Measurements from ENCODE around the gene INPP5A.

Gene INPP5A

DNA sequence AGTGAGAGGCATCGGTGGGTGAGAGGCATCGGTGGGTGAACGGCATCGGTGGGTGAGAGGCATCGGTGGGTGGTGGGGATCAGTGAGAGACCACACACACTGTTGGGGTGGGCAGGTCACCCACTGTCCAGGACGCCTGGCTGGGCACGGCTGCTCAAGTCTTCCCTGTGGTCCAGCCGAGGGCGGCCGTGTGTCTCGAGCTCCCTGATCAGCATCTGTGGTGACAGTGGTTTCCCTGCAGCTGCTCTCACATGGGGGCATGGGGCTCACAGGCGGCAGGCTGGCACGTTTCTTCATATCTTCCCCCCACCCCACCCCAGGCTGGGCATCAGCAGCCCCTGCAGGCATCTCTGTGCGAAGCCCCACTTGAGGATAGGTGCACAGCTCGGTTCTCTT is 170.2 kb downstream of the INPP5A start:
- H3K4me3 ChIP-seq (ENCODE audit: low read length) = no peak overlapping the region
- no peak for DNase-seq (ENCODE audit: low read depth)
- TF ChIP-seq, protein P1, sequence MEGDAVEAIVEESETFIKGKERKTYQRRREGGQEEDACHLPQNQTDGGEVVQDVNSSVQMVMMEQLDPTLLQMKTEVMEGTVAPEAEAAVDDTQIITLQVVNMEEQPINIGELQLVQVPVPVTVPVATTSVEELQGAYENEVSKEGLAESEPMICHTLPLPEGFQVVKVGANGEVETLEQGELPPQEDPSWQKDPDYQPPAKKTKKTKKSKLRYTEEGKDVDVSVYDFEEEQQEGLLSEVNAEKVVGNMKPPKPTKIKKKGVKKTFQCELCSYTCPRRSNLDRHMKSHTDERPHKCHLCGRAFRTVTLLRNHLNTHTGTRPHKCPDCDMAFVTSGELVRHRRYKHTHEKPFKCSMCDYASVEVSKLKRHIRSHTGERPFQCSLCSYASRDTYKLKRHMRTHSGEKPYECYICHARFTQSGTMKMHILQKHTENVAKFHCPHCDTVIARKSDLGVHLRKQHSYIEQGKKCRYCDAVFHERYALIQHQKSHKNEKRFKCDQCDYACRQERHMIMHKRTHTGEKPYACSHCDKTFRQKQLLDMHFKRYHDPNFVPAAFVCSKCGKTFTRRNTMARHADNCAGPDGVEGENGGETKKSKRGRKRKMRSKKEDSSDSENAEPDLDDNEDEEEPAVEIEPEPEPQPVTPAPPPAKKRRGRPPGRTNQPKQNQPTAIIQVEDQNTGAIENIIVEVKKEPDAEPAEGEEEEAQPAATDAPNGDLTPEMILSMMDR (conservative IDR thresholded peaks at IDR 0.05; ENCODE audit: low read depth, low read length) = no peak

DNA sequence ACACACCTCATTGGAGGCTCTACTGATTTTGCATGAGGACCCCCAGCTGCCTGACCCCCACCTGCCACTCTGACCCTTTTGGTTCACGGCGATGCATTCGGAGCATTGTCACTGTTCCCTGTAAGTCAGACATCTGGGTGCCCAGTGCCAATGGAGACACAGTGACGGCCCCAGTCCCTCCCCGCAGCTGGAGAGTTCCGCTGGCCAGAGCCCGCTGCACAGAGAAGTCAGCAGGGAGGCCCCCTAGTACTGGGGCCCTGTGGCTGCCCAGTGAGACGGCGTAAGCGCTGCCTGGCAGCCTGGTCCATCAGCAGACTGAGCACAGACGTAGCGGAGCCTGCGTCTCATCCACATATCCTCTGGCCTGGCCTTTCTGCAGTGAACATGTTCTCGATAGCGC is 170.9 kb downstream of the INPP5A start:
- TF ChIP-seq, protein P1 (conservative IDR thresholded peaks at IDR 0.05; ENCODE audit: low read depth, low read length) = no peak
- DNase-seq (ENCODE audit: low read depth) = no peak
- no peak overlapping the region for H3K4me3 ChIP-seq (ENCODE audit: low read length)

DNA sequence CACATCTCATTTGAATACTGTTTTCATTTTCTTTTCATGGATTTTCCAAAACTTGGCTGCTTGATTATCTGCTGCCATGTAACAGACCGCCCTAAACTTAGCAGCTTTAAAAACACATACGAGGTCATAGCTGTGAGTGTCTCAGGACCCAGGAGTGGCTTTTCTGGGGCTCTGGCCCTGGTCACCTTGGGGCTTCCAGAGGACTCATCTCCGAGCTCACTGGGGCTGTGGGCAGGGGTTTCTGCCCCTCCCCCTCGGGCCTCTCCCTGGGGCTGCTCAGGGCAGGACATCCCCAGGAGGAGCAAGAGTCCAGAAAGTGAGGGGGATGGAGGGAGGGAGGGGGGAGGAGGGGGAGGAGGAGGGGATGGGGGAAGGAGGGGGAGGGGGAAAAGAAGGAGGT is 171.3 kb downstream of the INPP5A start:
- DNase-seq (ENCODE audit: low read depth) = no peak
- H3K4me3 ChIP-seq (ENCODE audit: low read length) = no peak overlapping the region
- TF ChIP-seq, protein P1 (conservative IDR thresholded peaks at IDR 0.05; ENCODE audit: low read depth, low read length) = no peak

DNA sequence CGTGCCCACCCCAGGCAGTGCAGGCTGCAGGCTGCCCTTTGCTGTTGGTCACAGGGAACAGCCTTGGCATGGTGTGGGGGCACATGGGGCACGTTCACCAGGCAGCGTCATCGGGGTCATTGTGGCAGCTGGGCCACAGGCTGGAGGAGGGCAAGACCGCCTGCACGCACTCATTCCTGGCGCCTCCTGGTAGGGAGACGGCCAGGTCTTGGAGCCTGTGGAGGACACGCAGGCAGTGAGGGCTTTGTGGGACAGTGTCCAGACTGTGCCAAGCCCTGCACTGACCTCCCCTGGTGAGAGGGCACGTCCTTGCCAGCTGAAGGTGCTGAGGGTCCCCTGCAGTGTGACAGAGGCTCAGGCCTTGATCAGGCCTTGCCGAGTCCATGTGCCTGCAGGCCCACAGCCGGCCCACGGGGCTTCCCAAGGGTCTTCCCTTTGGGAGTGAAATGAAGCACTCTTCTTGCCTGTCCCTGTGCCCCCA is 171.9 kb downstream of the INPP5A start:
- no peak for DNase-seq (ENCODE audit: low read depth)
- H3K4me3 ChIP-seq (ENCODE audit: low read length) = no peak overlapping the region
- TF ChIP-seq, protein P1 (conservative IDR thresholded peaks at IDR 0.05; ENCODE audit: low read depth, low read length) = no peak

DNA sequence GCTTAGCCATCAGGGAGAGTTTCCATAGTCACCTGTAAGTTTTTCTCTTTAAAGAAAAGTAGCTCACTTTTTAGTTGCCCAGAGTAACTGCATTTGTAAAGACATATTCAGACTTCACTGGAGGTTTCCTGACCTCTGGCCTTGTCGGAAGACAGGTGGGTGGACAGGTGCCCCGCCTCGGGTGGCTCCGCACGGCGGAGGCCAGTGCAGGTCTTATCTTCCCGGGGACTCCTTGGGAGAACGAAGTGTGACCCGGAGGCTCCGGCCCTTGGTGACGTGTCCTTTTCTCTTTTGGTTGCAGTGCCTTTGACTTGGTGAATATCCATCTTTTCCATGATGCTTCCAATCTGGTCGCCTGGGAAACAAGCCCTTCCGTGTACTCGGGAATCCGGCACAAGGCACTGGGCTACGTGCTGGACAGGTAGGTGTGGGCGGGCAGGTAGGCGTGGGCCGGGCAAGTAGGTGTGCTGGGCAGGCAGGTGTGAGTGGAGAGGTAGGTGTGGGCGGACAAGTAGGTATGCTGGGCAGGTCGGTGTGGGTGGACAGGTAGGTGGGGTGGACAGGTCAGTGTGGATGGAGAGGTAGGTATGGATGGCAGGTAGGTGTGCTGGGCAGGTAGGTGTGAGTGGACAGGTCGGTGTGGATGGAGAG is 172.6 kb downstream of the INPP5A start:
- TF ChIP-seq, protein P1 (conservative IDR thresholded peaks at IDR 0.05; ENCODE audit: low read depth, low read length) = no peak
- no peak overlapping the region for H3K4me3 ChIP-seq (ENCODE audit: low read length)
- no peak for DNase-seq (ENCODE audit: low read depth)

DNA sequence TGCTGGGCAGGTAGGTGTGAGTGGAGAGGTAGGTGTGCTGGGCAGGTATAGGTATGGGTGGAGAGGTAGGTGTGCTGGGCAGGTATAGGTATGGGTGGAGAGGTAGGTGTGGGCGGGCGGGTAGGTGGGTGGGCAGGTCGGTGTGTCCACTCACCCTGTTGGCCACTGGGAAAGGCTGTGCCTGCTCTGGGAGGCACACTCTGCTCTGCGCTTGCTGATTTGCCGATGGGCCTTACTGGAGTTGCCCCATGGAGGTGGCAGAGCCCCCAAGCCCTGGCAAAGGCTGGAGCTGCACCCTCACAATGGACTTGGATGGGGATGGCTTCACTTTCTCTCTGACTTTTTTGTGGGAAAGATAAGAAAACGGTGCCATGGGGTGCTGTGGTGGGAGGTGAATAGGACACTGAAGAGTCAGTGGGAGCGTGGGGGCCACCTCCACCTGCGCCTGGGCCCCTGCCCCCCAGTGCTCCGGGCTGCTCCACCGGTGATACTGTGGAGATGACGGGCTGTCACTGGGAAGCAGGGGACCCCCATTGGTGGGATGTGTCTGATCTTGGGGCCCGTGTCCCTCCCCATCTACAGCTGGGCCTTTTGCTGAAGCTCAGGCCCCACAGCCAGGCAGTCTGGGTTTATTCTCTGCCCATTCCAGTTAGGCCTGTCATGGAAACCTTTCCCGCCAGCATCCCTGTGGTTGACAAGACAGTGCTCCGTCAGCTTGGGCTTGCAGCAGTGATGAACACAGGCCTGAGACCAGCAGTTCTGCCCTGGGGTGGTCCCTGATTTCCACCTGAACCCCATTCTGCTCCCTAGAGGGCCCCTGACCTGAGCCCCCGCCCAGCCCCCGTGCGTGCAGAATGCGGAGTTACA is 173.4 kb downstream of the INPP5A start:
- TF ChIP-seq, protein P1 (conservative IDR thresholded peaks at IDR 0.05; ENCODE audit: low read depth, low read length) = no peak
- H3K4me3 ChIP-seq (ENCODE audit: low read length) = no peak overlapping the region
- DNase-seq (ENCODE audit: low read depth) = no peak
